ENCODE data around the gene IGSF9B. TPM values are rescaled to one million over a fixed set of nuclear protein-coding genes. Genes with fewer than 3 reads are reported as not detected.

The IGSF9B gene
- total and polyA plus RNA-seq, 10 of the 15 experiments (the other 5 are each of a cell fraction or from before 2014, with no cell fraction given), result 0.03 to 3.7 (median 0.20) TPM; not detected in 2

GRCh38 chr11:133918608-133919260 lies 38.0 kb downstream of the IGSF9B start:
- no peaks in the 10 kb centered on the region; a peak in 1 of 4 replicates for H3K36me3 ChIP-seq (ENCODE audit: control insufficient read depth in 2 of 2, insufficient read depth in 2 of 2, low read length in 1 of 2)
- ChIA-PET POLR2A (no interaction called here), CTCF (no interaction called here), SMC1A (ENCODE audit: uncharacterized antibody, unreplicated experiment) (no interaction called here), RAD21 (ENCODE audit: unreplicated experiment) (no interaction called here)
- H3K27ac ChIP-seq (ENCODE audit: control insufficient read depth, insufficient read depth), result no peak overlapping the region
- no peaks in the 10 kb centered on the region for H4K20me1 ChIP-seq (ENCODE audit: control insufficient read depth, insufficient read depth)
- TF ChIP-seq FOS (IDR thresholded peaks at IDR 0.05; ENCODE audit: borderline replicate concordance, extremely low read depth, insufficient read length) (no peak), RB1 (IDR thresholded peaks at IDR 0.05; ENCODE audit: borderline replicate concordance) (no peak), RCOR1 (conservative IDR thresholded peaks at IDR 0.05; ENCODE audit: low read depth, low read length) (no peak), CBX3 (IDR thresholded peaks at IDR 0.05; ENCODE audit: borderline replicate concordance, low read depth) (no peak), ZBED1 (IDR thresholded peaks at IDR 0.05; ENCODE audit: borderline replicate concordance) (no peak), SIN3A (IDR thresholded peaks at IDR 0.05; ENCODE audit: low read depth, low read length) (no peak), NFXL1 (IDR thresholded peaks at IDR 0.05; ENCODE audit: borderline replicate concordance) (no peak), ZNF217 (IDR thresholded peaks at IDR 0.05) (no peak), TBL1XR1 (IDR thresholded peaks at IDR 0.05; ENCODE audit: low read depth, low read length) (no peak), SRF (IDR thresholded peaks at IDR 0.05; ENCODE audit: low read depth in 2 of 2, low read length in 2 of 2) (no peak), NFYB (IDR thresholded peaks at IDR 0.05; ENCODE audit: insufficient read depth, low read depth, low read length) (no peak), RELA (IDR thresholded peaks at IDR 0.05; ENCODE audit: borderline replicate concordance, partially characterized antibody) (no peak), SREBF1 (IDR thresholded peaks at IDR 0.05; ENCODE audit: low read length) (no peak), ZNF622 (IDR thresholded peaks at IDR 0.05) (no peak), SUZ12 (IDR thresholded peaks at IDR 0.05; ENCODE audit: unreplicated experiment) (no peak), CEBPZ (IDR thresholded peaks at IDR 0.05; ENCODE audit: low read depth, low read length) (no peak), CREM (IDR thresholded peaks at IDR 0.05; ENCODE audit: low read depth) (no peak), TCF3 (IDR thresholded peaks at IDR 0.05; ENCODE audit: borderline replicate concordance, insufficient read depth, low read depth, low read length) (no peak), IRF3 (IDR thresholded peaks at IDR 0.05) (no peak)
- H3K4me3 ChIP-seq, result no peak overlapping the region
- no peak overlapping the region for H3K9ac ChIP-seq (ENCODE audit: control insufficient read depth, insufficient read depth, low read length)
- no peaks in the 10 kb centered on the region; a peak in 1 of 4 replicates for H3K27me3 ChIP-seq (replicated peaks in 1 of 2; ENCODE audit: control insufficient read depth in 2 of 2, insufficient read depth in 2 of 2, low read length in 1 of 2)
- no peaks in the 10 kb centered on the region for H3K4me1 ChIP-seq (ENCODE audit: control insufficient read depth, insufficient read depth, low read length)
- no peak overlapping the region for H3K4me2 ChIP-seq (ENCODE audit: control insufficient read depth, insufficient read depth)
- no peaks in the 10 kb centered on the region for H3K79me2 ChIP-seq (ENCODE audit: control insufficient read depth, insufficient read depth, low read length)
- FAIRE-seq, result no peak
- DNase-seq (ENCODE audit: low read depth, low spot score), result no peak
- intact Hi-C loops (cut with micrococcal nuclease; ENCODE audit: unreplicated experiment), result no loop called here
- BruUV-seq (replicated peaks), result no TSS peak
- H2AFZ ChIP-seq (ENCODE audit: control insufficient read depth, low read depth, low read length), result no peak overlapping the region
- no peaks in the 10 kb centered on the region for H3K9me3 ChIP-seq (replicated peaks; ENCODE audit: control insufficient read depth, insufficient read depth, low read length)
- no peak for ATAC-seq
- in situ Hi-C loops (cut with MboI), result no loop called here
- 22% methylated on average over 17 of the region's 26 CpGs for WGBS (ENCODE audit: insufficient coverage, insufficient replicate concordance, low lambda C conversion rate, missing lambda C conversion rate)
